Measurements from ENCODE around the gene APOBEC4.

Gene APOBEC4

GRCh38 chr1:183598386-183598785 lies 54.7 kb downstream of the APOBEC4 start:
- no peak for DNase-seq

GRCh38 chr1:183597656-183598347 lies 55.3 kb downstream of the APOBEC4 start:
- DNase-seq: no peak

- DNase-seq: no peak
Observed at GRCh38 chr1:183596500-183596899, 56.6 kb downstream of the APOBEC4 start.

Measured in CD4-positive, alpha-beta T cell treated with Interleukin-12 subunit alpha and Interleukin-12 subunit beta, for 1 hour (primary cell).